Activated CD8-positive, alpha-beta memory T cell treated with anti-CD3 and anti-CD28 coated beads, Interleukin-2, amount 50 U/mL, for 24 hours (primary cell): Measurements from ENCODE around the gene SPACA6.

ENCODE experiments used
- DNase-seq: peaks from one replicate; pipeline ENCODE4 v3.0.0-alpha.2; 2020; ENCODE audit errors: extremely low read depth

The SPACA6 gene

DNA sequence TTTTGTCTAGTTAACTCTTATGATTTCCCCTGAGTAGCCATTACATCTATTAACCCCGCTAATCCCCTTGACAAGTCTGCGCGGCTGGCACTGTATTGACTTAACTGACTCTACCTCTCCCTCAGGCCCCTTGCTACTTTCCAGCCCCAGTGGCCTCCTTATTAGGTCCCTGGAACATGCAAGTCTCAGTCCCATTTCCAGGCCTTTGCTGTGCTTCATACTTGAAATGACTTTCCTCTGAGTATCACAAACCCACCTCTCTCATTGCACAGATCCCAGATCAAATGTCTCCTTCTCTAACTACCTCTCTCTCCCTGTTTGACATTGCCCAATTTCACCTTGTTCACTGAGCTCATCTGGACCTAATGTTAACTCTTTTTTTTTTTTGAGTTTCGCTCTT lies 13.2 kb downstream of the SPACA6 start:
- no peak for DNase-seq

DNA sequence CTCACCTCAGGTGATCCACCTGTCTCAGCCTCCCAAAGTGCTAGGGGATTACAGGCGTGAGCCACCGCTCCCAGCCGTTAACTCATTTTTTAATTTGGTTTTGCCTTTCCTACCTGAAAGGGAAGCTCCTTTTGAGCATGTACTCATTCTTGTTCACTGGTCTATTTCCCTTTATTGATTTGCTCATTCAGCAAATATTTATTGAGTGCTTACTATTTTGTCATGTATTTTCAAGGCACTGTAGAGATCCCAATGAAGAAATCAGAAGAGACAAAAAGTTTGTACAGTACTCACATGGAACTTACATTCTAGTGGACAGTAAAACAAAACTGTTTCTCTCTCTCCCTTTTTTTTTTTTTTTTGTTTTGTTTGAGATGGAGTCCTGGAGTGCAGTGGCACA lies 13.8 kb downstream of the SPACA6 start:
- DNase-seq: no peak

DNA sequence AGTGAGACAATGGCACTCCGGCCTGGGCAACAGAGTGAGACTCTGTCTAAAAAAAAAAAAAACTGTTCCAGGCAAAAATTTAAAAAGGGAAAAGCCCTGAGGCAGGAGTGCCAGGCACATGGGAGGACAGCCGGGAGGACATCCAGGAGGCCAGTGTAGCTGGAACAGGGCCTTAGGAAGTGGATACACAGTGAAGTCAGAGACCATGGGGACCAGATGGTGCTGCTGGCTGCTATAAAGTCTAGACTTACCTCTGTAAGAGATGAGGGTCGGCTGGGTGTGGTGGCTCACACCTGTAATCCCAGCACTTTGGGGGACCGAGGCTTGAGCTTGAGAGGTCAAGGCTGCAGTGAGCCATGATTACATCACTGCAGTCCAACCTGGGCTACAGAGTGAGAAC lies 15.7 kb downstream of the SPACA6 start:
- DNase-seq: no peak

DNA sequence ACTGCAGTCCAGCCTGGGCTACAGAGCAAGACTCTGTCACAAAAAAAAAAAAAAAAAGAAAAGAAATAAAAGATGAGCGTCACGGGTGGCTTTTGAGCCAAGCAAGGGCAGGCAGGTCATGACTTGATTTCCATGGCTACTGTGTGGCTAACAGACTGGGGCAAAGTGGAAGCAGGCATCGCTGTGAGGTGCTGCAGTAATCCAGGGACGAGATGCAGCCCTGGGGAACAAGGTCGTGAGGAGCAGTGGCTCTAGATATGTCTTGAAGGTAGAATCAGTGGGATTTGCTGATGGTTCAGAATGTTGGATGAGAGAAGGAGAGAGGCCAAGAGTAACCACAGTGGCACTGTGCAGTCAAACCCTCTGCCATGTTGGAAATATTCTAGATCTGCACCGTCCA lies 16.4 kb downstream of the SPACA6 start:
- no peak for DNase-seq

DNA sequence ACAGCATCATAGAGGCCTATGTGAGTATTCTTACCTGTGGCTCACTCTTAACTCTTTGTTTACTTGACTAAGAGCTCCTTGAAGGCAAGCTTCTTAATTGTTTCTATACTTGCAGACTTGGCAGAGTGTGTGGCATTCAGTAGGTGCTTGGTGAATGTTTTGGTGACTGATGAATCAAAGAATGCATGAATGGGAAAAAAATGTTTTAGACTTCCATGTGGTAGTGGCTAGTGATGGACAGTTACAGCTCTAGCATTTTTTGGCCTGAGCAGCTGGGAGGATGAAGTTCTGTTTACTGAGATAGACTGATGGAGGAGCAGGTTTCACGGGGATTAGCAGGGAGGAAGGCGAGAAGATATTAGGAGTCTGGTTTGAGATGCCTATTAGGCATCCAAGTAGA lies 17.0 kb downstream of the SPACA6 start:
- DNase-seq: no peak

DNA sequence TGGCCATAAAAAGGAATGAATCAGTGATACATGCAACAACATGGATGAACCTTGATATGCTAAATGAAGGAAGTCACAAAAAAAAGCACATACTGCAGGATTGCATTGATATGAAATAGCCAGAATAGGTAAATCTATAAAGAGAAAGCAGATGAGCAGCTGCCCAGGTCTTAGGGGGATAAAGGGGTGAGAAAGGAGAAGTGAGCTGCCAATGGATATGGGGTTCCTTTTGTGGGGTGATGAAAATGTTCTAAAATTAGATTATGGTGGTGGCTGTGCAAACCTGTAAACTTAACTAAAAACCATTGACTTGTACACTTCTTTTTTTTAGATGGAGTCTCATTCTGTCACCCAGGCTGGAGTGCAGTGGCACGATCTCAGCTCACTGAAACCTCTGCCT lies 18.6 kb downstream of the SPACA6 start:
- DNase-seq: no peak

DNA sequence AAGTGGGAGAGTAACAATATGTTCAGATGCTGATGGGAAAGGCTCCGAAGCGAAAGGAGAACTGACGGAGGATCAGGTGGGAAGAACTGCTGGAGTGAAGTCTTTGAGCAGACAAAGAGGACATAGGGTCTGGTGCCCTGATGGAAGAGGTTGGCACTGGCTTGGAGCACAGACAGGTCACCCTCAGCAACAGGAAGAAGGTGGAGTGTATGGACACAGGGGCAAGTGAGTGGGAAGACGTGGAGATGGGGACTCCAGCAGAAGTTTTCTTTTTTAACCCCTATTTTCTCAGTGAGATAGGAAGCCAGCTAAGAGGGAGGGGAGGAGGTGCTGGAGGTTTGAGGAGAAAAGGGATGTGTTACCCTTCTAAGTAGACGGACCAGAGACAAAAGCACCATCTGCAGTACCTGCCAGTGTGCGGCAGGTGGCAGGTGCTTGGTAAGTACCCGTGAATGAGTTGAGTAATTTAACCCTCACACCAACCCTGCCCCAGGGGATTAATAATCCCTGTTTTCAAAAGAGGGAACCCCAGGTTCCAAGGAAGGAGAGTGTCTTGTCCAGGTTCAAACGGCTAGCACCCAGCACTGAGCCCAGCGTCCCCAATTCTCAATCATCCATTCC lies 19.4 kb downstream of the SPACA6 start:
- no peak for DNase-seq

DNA sequence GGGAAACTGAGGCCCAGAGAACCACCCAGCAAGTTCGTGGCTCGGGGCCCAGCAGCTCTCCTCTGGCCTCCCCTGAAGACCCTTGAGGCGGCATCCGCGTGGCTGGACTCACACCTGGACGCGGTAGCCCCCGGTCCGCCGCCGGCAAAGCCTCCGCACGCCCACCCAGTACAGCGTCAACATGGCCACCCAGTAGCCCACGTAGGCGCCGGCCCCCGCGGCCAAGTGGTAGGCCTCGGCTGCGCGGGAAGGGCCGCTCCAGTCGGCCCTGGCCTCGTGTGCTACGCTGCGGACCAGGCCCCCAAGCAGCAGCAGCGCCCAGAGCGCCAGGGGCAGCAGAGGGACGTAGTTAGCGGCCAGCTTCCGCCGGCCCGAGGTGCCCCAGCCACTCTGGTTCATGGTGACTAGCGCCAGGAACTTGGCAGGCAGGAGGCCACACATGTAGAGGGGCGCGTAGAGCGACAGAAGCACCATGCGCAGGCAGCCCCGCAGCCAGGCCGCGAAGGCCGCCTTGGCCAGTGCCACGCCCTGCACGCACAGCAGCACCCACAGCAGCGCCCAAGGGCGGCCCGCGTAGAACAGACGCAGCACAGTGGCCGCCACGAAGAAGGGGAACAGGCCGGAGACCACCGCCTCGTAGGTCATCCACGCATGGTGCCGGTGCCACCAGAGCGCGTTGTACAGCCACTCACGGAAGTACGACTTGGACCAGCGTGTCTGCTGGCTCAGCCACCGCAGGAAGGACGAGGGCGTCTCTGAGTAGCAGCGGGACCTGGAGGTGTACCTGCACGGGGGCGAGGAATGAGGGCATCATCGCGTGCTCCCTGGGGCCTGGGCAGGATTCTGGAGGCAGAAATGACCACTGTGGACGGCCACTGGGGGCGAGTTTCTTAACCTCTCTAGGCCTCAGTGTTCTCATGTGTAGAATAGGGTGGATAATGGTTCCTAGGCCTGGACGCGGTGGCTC lies 20.5 kb downstream of the SPACA6 start:
- DNase-seq: no peak

DNA sequence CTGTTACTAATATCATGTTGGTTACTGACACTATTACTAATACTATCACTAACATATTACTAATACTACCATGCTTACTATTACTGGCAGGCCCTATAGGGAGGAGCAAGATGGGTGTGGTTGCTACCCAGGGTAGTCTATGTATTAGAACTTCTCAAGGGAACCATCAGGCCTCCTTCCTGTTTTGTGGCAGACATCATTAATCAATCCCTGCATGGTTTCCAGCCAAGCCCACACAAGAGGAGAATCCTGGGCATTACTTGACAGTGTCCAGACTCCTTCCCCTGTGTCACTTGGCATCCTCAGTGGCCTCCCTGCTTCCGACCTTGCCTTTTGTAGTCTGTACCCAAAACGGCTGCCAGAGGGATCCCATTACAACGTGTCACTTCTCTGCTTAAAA lies 21.7 kb downstream of the SPACA6 start:
- DNase-seq: no peak

DNA sequence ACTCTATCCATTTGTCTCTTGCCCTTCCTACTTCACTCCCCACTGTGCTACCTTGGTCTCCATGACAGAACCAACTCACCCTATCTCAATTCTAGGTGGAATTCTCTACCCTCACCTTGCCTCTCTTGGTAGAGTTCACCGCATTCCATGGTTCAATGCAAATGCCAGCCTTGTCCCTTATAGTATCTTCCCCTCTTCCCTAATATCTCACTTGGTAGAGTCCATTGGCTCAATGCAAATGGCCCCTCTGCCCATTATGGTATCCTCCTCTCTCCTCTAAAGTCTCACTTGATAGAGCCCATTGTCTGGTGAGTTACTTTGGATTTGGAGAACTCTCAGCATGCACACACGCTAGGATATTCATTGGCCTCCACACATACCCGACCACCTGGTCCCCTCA lies 22.7 kb downstream of the SPACA6 start:
- no peak for DNase-seq

DNA sequence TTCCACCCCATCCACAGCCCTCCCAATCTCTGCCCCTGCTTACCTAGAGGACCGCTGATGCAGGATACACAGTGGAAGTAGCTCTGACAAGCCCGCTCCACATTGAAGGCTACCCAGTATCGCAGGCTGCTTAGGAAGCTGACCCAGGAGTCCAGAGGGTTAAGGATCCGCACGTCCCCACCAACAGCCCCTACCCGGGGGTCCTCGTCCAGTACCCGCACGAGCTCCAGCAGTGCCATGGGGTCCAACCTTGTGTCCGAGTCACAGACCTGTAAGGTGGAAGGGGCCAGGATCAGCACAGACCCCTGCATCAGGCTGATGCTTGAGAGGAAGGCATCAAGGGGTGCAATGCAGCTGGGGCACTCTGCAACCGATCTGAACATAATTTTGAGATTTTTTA lies 23.8 kb downstream of the SPACA6 start:
- no peak for DNase-seq

DNA sequence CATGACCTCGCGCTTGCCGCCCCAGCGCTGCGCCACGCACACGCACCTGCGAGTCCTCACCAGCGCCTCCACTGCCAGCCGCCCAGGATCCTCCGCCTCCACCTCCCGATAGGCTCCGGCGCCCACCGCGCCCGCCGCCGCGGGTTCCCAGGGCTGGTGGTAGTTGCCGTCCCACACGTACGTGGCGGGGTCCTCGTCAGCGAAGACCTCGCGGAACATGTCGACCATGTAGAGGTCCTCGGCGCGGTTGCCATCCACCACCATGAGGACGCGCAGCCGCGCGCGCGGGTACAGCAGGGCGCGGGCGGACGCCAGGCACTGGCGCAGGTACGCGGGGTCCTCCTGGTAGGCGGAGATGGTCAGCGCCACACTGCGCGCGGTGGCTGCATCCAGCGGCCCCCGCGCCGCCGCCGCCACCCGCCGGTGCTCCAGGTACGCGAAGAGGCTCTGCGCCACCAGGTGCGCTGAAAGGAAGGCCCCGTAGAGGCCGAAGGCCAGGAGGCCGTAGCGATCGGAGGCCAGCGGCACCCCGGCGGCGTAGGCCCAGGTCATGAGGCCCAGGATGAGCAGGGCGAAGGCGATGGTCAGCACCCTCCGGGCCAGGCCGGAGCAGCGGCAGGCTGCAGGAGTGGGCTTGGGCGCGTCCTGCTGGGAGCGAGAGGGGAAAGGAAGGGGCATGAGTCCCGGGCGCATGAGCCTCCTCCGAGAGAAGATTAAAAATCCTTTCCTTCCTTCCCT lies 26.3 kb downstream of the SPACA6 start:
- no peak for DNase-seq

DNA sequence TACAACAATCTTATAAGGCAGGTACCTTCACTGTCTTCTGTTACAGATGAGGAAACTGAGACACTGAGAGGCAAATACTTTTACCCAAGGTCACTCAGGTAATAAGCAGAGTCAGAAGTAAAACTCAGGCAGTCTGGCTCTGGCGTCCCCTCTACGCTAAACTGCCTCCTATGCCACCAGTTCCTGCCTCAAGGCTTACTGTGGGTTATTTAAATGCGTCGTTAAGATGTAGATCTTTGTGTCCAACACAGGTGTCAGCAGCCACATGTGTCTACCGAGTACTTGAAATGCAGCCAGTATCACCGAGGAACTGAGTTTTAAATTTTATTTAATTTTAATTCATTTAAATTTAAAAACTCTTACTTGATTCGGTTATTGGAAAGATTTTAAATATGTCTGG lies 28.8 kb downstream of the SPACA6 start:
- DNase-seq: no peak

DNA sequence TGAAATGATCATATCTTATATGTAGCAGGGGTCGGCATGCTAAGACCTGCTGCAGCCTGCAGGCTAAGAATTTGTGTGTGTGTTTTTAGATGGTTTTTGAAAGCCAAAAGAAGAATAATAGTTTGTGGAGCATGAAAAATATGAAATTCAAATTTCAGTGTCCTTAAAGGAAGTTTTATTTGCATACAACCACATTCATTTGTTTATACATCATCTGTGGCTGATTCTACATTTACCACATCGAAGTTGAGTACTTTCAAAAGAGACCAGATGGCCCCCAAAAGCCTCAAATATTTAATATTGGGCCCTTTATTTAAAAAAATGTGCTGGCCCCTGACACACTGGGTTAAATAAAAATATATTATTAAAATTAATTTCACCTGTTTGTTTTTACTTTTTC lies 29.4 kb downstream of the SPACA6 start:
- no peak for DNase-seq

DNA sequence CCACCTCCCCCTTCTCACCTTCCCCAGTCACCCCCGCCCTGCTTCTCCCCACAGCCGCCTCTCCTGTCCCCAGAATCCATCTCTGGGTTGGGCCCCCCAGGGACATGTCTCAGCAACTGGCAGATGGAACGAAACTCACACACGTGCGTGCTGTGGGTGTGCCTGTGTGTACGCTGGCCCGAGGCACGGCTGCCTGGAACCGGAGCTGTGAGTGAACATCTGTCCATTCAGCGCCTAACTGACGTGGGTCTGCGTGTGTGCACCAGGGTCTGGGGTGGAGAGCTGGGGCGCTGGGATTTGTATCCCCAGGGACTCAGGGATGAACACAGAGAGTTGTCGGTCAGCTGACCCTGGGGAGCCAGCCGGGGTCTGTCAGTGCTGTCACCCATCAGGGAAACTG lies 31.4 kb downstream of the SPACA6 start:
- DNase-seq: no peak

DNA sequence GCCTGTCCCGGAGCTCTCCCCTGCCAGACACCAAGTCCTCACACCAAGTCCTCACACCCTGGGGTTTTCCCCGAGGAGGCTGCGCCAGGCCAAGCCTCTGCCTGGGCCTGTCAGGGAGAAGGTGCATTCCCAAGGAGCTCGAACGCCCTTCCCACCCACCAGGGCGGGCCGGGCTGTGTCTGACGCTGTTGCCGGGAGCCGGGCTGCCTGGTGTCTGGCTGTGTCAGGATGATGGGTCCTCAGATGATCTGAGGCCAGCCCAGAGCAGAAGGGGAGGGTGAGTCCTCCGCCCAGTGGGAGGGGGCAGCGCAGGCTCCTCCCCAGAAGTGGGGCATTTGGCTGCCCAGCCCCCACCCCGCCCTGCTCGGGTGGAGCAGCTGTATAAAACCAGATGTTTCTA lies 32.9 kb downstream of the SPACA6 start:
- DNase-seq: no peak

DNA sequence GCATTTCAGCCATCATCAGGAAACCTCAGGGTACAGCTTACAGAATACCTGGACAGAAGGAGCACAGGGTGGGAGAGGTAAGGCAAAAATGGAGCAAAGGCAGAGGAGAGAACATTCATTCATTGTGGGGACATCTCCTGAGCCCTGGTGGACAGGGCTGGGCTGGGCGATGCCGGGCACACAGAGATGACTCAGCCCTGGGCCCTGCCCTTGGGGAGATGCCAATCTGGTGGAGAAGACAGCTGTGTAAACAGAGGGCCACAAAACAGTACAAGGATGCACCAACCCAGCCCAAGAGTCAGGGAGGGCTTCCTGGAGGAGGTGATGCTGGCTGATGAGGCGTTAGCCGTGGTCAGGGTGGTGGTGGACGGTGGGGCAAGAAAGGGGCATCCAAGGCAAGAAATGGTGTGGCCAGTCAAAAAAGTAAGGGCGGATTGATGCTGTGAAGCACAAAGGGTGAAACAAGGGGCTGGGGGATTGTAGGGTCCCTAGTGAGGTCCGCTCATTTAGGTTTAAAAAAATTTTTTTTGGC lies 34.3 kb downstream of the SPACA6 start:
- no peak for DNase-seq

DNA sequence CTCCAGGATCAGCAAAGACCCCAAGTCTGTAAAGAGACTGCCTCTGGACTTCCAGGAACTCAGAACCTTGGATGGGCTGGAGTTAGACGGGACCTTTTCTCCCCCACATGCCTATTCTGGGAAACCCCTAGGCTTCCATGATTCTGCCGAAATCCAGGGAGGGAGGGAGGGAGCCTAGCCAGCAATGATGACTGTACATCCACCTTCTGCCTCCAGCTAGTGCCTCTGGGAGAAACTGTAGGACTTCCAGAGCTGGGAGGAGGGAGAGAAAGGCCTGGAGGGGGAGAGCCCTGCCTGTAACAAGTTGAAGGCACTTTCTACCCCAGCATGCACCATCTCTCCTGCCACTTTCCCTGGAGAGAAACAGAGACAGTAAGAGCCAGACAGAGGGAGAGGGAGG lies 36.7 kb downstream of the SPACA6 start:
- no peak for DNase-seq

DNA sequence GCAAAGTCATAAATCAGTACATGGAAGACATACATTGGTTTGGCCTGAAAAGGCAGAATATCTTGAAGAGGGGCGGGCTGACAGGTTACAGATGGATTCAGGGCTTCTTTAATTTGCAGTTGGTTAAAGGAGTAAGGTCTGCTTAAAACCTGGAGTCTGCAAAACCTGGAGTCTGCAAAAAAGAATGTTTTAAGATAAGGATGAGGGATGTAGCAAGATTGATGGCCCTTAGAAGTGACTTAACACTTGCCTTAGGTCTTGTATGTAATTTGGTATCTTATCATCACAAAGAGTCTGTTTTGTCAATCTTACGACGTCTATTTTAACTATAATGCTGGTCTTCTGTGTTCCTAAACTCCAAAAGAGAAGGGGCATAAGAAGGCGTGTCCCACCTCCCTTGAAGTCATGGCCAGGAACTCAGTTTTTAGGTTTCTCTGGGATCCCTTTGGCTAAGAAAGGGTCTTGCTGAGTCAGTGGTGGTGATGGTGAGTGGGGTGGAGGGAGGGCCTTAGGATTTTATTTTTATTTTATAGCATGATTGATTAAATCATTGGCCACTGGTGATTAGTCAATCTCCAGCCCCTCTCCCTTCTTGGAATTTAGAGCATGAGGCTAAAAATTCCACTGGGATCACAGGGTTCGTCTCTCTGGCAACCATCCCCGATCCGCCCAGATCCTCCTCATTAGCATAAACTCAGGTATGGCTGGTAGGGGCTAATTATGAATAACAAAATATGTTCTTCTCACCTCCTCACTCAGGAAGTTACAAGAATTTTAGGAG lies 40.8 kb downstream of the SPACA6 start:
- DNase-seq: no peak

DNA sequence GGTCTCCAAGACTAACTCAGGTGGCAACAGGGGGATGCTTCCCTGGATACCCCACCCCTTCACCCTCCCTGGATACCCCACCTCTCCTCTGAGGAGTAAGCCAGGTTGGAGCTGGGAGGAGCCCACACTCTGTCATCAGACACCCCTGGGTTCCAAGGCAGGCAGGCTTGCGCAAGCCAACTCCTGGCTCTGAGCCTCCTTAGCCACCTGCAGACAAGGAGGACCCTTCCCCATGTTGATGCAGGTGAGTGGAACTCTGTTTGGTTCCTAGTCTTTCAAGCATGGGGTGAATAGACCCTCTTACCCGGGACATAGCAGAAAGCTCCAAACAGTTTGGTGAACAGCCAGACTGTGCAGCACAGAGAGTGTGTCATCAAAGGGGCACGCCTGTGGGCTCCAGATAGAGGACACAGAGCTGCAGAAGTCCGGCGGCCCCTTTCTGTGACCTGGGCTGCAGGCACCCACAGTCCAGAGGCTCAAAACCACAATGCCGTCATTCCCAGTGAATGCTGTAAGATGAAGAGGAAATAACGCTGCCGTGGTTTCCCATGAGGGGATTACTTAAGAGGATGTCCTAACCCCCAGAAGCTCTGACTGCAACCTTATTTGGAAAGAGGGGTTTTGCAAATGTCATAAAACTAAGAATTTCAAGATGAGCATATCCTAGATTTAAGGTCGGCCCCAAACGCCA lies 42.8 kb downstream of the SPACA6 start:
- DNase-seq: no peak

DNA sequence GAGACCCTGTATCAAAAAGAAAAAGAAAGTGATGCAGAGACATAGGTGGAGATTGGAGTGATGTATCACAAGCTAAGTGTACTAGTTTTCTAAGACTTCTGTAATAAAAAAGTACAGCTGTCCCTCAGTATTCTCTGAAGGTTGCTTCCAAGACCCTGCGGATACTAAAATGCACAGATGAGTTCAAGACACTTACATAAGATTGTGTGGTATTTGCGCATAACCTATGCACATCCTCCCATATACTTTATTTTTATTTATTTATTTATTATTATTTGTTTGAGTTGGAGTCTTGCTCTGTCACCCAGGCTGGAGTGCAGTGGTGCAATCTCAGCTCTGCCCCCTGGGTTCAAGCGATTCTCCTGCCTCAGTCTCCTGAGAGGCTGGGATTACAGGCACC lies 44.3 kb downstream of the SPACA6 start:
- DNase-seq: no peak
